Measurements from ENCODE around the gene SKA3. TPM values are rescaled to one million over a fixed set of nuclear protein-coding genes. Genes with fewer than 3 reads are reported as not detected.
"Not testable (repeated sequence)": the region's sequence is repeated elsewhere in the genome, so short reads cannot be mapped to it uniquely, and the experiment has no call there.

The SKA3 gene
- polyA plus RNA-seq, 3 donors from 2014 or later = 0.75 to 0.99 TPM; not detected in 1

GRCh38 chr13:21148557-21149258, 27.6 kb downstream of the SKA3 start:
- Mint-ChIP-seq H3K9me3 (no peaks in the 10 kb centered on the region), H3K36me3 (peaks cover 3 to 15% (median 7%) of the 10 kb centered on the region in 3 donors), H3K27me3 (ENCODE audit: low read depth in 3 of 3) (peaks cover 2 to 3% (median 2%) of the 10 kb centered on the region in 3 donors), H3K27ac (peak overlapping the region in 2 of 6 donors; percentile 1 to 29), H3K4me1 (peaks cover 10 to 12% of the 10 kb centered on the region in 2 donors), H3K4me3 (no peak overlapping the region)
- DNase-seq = no peak

- Mint-ChIP-seq H3K9me3 (no peaks in the 10 kb centered on the region), H3K36me3 (peaks cover 3 to 18% (median 7%) of the 10 kb centered on the region in 3 donors), H3K4me3 (no peak overlapping the region), H3K4me1 (peaks cover 19 to 21% of the 10 kb centered on the region in 2 donors), H3K27me3 (ENCODE audit: low read depth in 3 of 3) (peaks cover 2 to 3% (median 2%) of the 10 kb centered on the region in 3 donors), H3K27ac (peak overlapping the region in 4 of 6 donors; percentile 5 to 41 (median 10))
- DNase-seq = no peak
Measured at GRCh38 chr13:21147827-21148226, 28.5 kb downstream of the SKA3 start.

GRCh38 chr13:21142766-21143165, 33.6 kb downstream of the SKA3 start:
- Mint-ChIP-seq H3K9me3 (no peaks in the 10 kb centered on the region), H3K36me3 (peaks cover 6 to 21% (median 11%) of the 10 kb centered on the region in 3 donors)

DNA sequence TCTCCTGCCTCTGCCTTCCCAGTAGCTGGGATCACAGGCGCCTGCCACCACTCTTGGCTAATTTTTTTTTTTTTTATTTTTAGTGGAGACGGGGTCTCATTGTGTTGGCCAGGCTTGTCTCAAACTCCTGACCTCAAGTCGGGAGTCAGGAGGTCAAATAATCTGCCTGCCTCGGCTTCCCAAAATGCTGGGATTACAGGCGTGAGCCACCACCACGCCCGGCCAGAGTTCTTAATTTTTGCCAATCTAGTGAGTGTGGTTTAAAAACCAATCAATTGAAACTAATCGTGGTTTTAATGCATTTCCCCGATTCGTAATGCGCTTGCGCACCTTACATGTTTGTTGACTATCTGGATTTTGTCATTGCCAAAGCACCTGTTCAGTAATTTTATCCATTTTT, 37.0 kb downstream of the SKA3 start:
- peaks cover 5 to 10% (median 6%) of the 10 kb centered on the region in 3 donors for H3K36me3 Mint-ChIP-seq
- peaks cover 4 to 20% (median 14%) of the 10 kb centered on the region in 3 donors for H3K27me3 Mint-ChIP-seq (ENCODE audit: low read depth in 3 of 3)
- H3K27ac Mint-ChIP-seq = peak overlapping the region; percentile 97 to 100 (median 98)
- DNase-seq = no peak
- H3K4me1 Mint-ChIP-seq = peaks cover 40 to 41% of the 10 kb centered on the region in 2 donors
- H3K9me3 Mint-ChIP-seq = no peaks in the 10 kb centered on the region
- peak overlapping the region; percentile 98 to 100 (median 98) for H3K4me3 Mint-ChIP-seq

More at GRCh38 chr13:21142766-21143165, 33.6 kb downstream of the SKA3 start:
- Mint-ChIP-seq H3K4me1 (peaks cover 48 to 49% of the 10 kb centered on the region in 2 donors), H3K27ac (peak overlapping the region in 5 of 6 donors; percentile 58 to 79 (median 76)), H3K4me3 (peak overlapping the region; percentile 28 to 67 (median 40)), H3K27me3 (ENCODE audit: low read depth in 3 of 3) (peaks cover 4 to 16% (median 11%) of the 10 kb centered on the region in 3 donors)
- no peak for DNase-seq

DNA sequence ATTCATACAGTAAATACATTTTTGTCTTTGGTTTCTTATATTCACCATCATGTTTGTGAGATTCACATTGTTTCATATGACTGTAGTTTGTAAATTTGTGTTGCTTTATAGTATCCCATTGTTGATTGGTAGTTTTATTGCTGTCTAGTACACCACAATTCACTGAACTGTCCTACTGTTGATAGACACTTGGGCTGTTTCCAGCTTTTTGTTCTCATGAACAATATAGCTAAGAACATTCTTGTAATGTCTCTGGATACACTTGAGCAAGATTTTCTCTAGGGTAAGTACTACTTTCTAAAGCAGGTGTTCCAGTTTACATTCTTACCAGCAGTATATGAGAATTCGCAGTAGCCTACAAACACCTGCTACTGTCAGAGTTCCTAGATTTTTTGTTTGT, 37.8 kb downstream of the SKA3 start:
- H3K9me3 Mint-ChIP-seq = no peaks in the 10 kb centered on the region
- peaks cover 5 to 10% (median 6%) of the 10 kb centered on the region in 3 donors for H3K36me3 Mint-ChIP-seq
- DNase-seq = no peak
- H3K4me1 Mint-ChIP-seq = peaks cover 41% of the 10 kb centered on the region in 2 donors
- peak overlapping the region; percentile 52 to 100 (median 69) for H3K4me3 Mint-ChIP-seq
- H3K27ac Mint-ChIP-seq = peak overlapping the region; percentile 29 to 67 (median 50)
- H3K27me3 Mint-ChIP-seq (ENCODE audit: low read depth in 3 of 3) = peaks cover 4 to 20% (median 14%) of the 10 kb centered on the region in 3 donors

- peaks cover 35 to 37% of the 10 kb centered on the region in 2 donors for H3K4me1 Mint-ChIP-seq
- peaks cover 4 to 22% (median 14%) of the 10 kb centered on the region in 3 donors for H3K27me3 Mint-ChIP-seq (ENCODE audit: low read depth in 3 of 3)
- DNase-seq = no peak
- no peak overlapping the region for H3K27ac Mint-ChIP-seq
- no peak overlapping the region for H3K4me3 Mint-ChIP-seq
- H3K9me3 Mint-ChIP-seq = no peaks in the 10 kb centered on the region
- peaks cover 5 to 6% (median 6%) of the 10 kb centered on the region in 3 donors for H3K36me3 Mint-ChIP-seq
Measured at GRCh38 chr13:21137696-21138095, 38.7 kb downstream of the SKA3 start.

DNA sequence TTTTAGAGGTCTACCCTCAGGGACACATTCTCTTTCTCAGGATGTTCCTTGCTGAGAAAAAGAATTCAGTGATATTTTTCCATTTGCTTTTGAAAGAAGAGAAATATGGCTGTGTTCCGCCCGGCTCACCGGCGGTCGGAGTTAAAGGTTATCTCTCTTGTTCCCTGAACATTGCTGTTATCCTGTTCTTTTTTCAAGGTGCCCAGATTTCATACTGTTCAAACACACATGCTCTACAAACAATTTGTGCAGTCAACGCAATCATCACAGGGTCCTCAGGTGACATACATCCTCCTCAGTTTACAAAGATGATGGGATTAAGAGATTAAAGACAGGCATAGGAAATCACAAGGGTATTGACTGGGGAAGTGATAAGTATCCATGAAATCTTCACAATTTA, 40.5 kb downstream of the SKA3 start:
- H3K27ac Mint-ChIP-seq, H3K9me3 Mint-ChIP-seq, H3K36me3 Mint-ChIP-seq, H3K4me3 Mint-ChIP-seq, DNase-seq: not testable (repeated sequence)
- H3K27me3 Mint-ChIP-seq (ENCODE audit: low read depth in 3 of 3) = peaks cover 4 to 20% (median 10%) of the 10 kb centered on the region in 3 donors
- H3K4me1 Mint-ChIP-seq = peaks cover 23 to 26% of the 10 kb centered on the region in 2 donors

DNA sequence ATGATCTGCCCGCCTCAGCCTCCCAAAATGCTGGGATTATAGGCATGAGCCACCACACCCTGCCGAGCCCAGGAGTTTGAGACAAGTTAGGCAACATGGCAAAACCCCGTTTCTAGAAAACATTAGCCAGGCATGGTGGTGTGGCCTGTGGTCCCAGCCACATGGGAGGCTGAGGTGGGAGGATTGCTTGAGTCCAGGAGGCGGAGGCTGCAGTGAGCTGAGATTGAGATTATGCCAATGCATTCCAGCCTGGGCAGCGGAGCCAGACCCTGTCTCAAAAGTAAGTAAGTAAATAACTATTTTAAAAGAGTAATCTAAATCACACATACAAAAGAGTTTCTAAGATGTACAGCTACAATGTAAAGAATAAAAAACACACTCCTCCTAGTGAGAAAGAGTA, 41.9 kb downstream of the SKA3 start:
- H3K9me3 Mint-ChIP-seq = no peaks in the 10 kb centered on the region
- H3K27me3 Mint-ChIP-seq (ENCODE audit: low read depth in 3 of 3) = peaks cover 0 to 9% (median 3%) of the 10 kb centered on the region in 3 donors
- H3K4me3 Mint-ChIP-seq = no peak overlapping the region
- H3K27ac Mint-ChIP-seq = no peak overlapping the region
- no peaks in the 10 kb centered on the region for H3K36me3 Mint-ChIP-seq
- H3K4me1 Mint-ChIP-seq = peaks cover 10 to 14% of the 10 kb centered on the region in 2 donors
- DNase-seq = no peak

DNA sequence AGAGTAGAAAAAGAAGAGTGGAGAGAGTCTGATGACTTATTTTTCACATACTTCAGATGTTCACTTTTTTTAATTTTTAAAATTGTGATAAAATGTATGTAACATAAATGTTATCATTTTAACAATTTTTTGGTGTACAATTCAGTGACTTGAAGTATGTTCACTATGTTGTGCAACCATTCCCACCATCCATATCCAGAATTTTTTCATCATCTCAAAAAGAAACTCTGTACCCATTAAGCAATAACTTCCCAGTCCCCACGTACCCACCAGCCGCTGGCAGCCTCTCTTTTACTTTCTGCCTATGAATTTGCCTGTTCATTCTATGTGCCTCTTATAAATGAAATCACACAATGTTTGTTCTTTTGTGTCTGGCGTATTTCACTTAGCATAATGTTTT, 43.3 kb downstream of the SKA3 start:
- H3K36me3 Mint-ChIP-seq = no peaks in the 10 kb centered on the region
- no peak for DNase-seq
- no peaks in the 10 kb centered on the region for H3K9me3 Mint-ChIP-seq
- no peak overlapping the region for H3K27ac Mint-ChIP-seq
- H3K4me1 Mint-ChIP-seq = peaks cover 8 to 9% of the 10 kb centered on the region in 2 donors
- peaks cover 0 to 9% (median 3%) of the 10 kb centered on the region in 3 donors for H3K27me3 Mint-ChIP-seq (ENCODE audit: low read depth in 3 of 3)
- no peak overlapping the region for H3K4me3 Mint-ChIP-seq

DNA sequence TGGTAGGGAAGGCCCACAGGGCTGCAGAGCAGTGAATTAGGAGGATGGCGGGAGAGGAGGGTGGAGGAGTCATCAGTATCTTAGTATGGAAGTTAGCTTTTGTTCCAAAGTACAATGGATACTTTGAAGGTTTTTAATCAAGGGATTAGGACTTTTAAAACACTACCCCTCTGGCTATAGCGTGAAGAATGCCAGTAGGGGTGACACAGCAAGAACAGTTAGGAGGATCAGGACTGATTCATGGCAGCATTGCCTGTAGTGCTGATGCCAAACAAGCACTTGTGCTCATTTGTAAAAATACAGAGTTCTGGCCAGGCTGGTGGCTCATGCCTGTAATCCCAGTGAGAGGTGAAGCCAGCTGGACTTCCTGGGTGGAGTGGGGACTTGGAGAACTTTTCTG, 46.2 kb downstream of the SKA3 start:
- Mint-ChIP-seq H3K9me3 (no peaks in the 10 kb centered on the region), H3K27me3 (ENCODE audit: low read depth in 3 of 3) (peaks cover 0 to 8% (median under 1%) of the 10 kb centered on the region in 3 donors), H3K27ac (no peak overlapping the region), H3K4me3 (no peak overlapping the region), H3K36me3 (no peaks in the 10 kb centered on the region), H3K4me1 (peaks cover 8 to 9% of the 10 kb centered on the region in 2 donors)
- no peak for DNase-seq

DNA sequence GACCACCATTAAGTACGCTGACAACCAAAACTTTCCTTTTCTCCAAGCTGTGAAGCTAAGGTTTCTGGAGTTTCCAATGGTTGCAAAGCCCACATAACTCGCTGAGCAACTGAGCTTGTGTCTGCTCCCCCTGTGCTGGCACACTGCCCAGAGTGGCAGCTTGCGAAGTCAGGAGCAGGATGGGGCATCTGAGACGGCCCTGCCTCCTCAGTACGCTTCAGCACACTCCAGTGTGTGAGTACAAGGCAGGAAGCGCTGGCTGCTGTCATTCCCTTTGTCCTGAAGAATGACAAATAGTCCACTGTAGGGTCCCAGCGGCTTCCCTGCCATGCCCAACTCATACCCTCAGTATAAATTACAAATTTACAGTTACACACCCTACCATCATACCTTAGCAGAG, 51.5 kb downstream of the SKA3 start:
- Mint-ChIP-seq H3K9me3 (no peaks in the 10 kb centered on the region), H3K4me3 (no peak overlapping the region), H3K27ac (no peak overlapping the region), H3K36me3 (no peaks in the 10 kb centered on the region), H3K27me3 (ENCODE audit: low read depth in 3 of 3) (peaks cover 0 to 2% (median 0%) of the 10 kb centered on the region in 3 donors), H3K4me1 (no peaks in the 10 kb centered on the region)
- no peak for DNase-seq

- no peaks in the 10 kb centered on the region for H3K9me3 Mint-ChIP-seq
- no peak for DNase-seq
- peaks cover 0 to 2% (median 0%) of the 10 kb centered on the region in 3 donors for H3K27me3 Mint-ChIP-seq (ENCODE audit: low read depth in 3 of 3)
- H3K4me1 Mint-ChIP-seq = no peaks in the 10 kb centered on the region
- no peak overlapping the region for H3K27ac Mint-ChIP-seq
- H3K36me3 Mint-ChIP-seq = no peaks in the 10 kb centered on the region
- no peak overlapping the region for H3K4me3 Mint-ChIP-seq
Measured at GRCh38 chr13:21123956-21124355, 52.4 kb downstream of the SKA3 start.

DNA sequence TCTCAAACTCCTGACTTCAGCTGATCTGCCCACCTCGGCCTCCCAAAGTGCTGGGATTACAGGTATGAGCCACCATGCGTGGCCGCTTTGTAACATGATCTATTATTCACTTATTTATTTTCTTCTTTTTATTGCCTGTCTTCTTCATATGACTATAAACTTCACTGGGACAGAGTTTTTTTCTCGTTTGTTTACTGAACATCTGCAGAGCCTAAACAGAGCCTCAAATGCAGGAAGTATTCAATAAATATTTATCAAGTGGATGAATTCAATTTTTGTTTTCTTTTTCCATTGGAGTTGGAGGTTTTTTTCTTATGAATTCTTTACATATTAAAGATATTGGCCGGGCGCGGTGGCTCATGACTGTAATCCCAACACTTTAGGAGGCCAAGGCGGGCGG, 54.7 kb downstream of the SKA3 start:
- Mint-ChIP-seq H3K36me3 (no peaks in the 10 kb centered on the region), H3K4me1 (no peaks in the 10 kb centered on the region), H3K27me3 (ENCODE audit: low read depth in 3 of 3) (peaks cover 0 to 8% (median 0%) of the 10 kb centered on the region in 3 donors), H3K27ac (no peak overlapping the region), H3K9me3 (no peaks in the 10 kb centered on the region), H3K4me3 (no peak overlapping the region)
- DNase-seq = no peak

DNA sequence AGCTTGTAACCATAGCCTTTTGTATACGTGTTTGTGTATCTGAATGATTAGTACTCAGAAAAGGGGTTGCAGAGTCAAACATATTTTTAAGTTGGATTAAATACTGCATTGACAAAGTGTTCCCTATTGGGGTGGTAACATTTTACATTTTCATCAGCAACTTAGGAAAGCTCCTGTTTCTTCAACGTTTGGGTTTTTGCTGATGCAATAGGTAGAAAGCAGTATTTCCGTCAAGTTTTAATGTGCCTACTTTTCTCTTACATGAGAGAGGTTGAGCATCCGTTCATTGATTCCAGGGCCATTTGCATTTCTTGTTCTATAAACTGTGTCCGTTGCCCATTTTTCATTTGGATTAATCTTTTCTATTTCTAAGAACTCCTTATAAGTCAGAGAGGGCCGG, 56.2 kb downstream of the SKA3 start:
- Mint-ChIP-seq H3K27ac (no peak overlapping the region), H3K9me3 (no peaks in the 10 kb centered on the region), H3K27me3 (ENCODE audit: low read depth in 3 of 3) (peaks cover 0 to 8% (median 2%) of the 10 kb centered on the region in 3 donors), H3K4me3 (no peak overlapping the region), H3K36me3 (no peaks in the 10 kb centered on the region), H3K4me1 (no peaks in the 10 kb centered on the region)
- DNase-seq = no peak

Data from immature natural killer cell (primary cell).